GM12878 (cell line): ENCODE measurements around the gene ABI1. TPM values are rescaled to one million over a fixed set of nuclear protein-coding genes. Genes with fewer than 3 reads are reported as not detected.

Source experiments
- ATAC-seq: fragments of 200-7000 bp; cut with Tn5 transposase; 3 replicates; pipeline ENCODE4 v1.9.1; 2020; ENCODE audit warnings: mild to moderate bottlenecking, moderate library complexity
- BruUV-seq: library from RNA; stranded (reverse); fragments of 400-500 nt; replicated peaks from 2 replicates; lab custom pipeline; 2021; lab: Mats Ljungman, UMichigan
- CTCF ChIA-PET: fragments of 300-600 bp; sonication (Branson Sonifier 250); formaldehyde crosslinking; extraction: SDS; loops from one replicate; lab custom pipeline; 2021; ENCODE audit warnings: inconsistent platforms; lab: Yijun Ruan, JAX
- POLR2A ChIA-PET: fragments of 350-600 bp; formaldehyde crosslinking; extraction: SDS; loops from one replicate; lab custom pipeline; 2021; ENCODE audit warnings: inconsistent platforms; lab: Charles Lee
- RAD21 ChIA-PET: fragments of 300-600 bp; sonication (Branson Sonifier 250); formaldehyde crosslinking; loops from one replicate; lab custom pipeline; 2023; ENCODE audit warnings: antibody characterized with exemption; ENCODE audit not compliant: unreplicated experiment; lab: Charles Lee
- SMC1A ChIA-PET: fragments of 300-600 bp; sonication (Branson Sonifier 250); formaldehyde crosslinking; loops from one replicate; lab custom pipeline; 2023; ENCODE audit not compliant: unreplicated experiment, uncharacterized antibody; lab: Charles Lee
- DNase-seq: peaks from one replicate; pipeline ENCODE4 v3.0.0-alpha.2; 2011; ENCODE audit warnings: low read depth, low spot score
- FAIRE-seq: peaks from 3 replicates; lab custom pipeline; 2011; peaks lifted over from hg19 to GRCh38; lab: Jason Lieb, UNC
- H2AFZ ChIP-seq: 2 replicates; pipeline ENCODE4 v1.6.0; 2011; ENCODE audit warnings: low read depth, low read length, control low read depth; ENCODE audit not compliant: control insufficient read depth
- H3K27ac ChIP-seq: 2 replicates; pipeline ENCODE4 v1.5.1; 2011; ENCODE audit warnings: control low read depth; ENCODE audit not compliant: control insufficient read depth, insufficient read depth
- H3K27me3 ChIP-seq, 2 experiments: replicated peaks in 1 of 2; 2 replicates each; pipeline versions ENCODE4 v1.6.0 to v1.6.1; 2011; ENCODE audit warnings: low read length in 1 of 2; ENCODE audit not compliant: control insufficient read depth in 2 of 2, insufficient read depth in 2 of 2
- H3K36me3 ChIP-seq, 2 experiments: 2 replicates each; pipeline ENCODE4 v1.5.1; 2011; ENCODE audit warnings: low read length in 1 of 2; ENCODE audit not compliant: control insufficient read depth in 2 of 2, insufficient read depth in 2 of 2
- H3K4me1 ChIP-seq: 2 replicates; pipeline ENCODE4 v1.6.1; 2011; ENCODE audit warnings: mild to moderate bottlenecking, low read length, moderate library complexity, mixed read lengths; ENCODE audit not compliant: control insufficient read depth, insufficient read depth
- H3K4me2 ChIP-seq: 2 replicates; pipeline ENCODE4 v1.6.0; 2011; ENCODE audit warnings: control low read depth; ENCODE audit not compliant: control insufficient read depth, insufficient read depth
- H3K4me3 ChIP-seq: fragments of 200-600 bp; sonication (generic); 2 replicates; pipeline ENCODE4 v1.5.1; 2016
- H3K79me2 ChIP-seq: 2 replicates; pipeline ENCODE4 v1.6.0; 2011; ENCODE audit warnings: low read length; ENCODE audit not compliant: control insufficient read depth, insufficient read depth
- H3K9ac ChIP-seq: 2 replicates; pipeline ENCODE4 v1.8.0; 2011; ENCODE audit warnings: low read length, control low read depth, mixed read lengths; ENCODE audit not compliant: control insufficient read depth, insufficient read depth
- H3K9me3 ChIP-seq: replicated peaks from 3 replicates; pipeline ENCODE4 v1.5.1; 2011; ENCODE audit warnings: mild to moderate bottlenecking, low read length; ENCODE audit not compliant: control insufficient read depth, insufficient read depth
- H4K20me1 ChIP-seq: 2 replicates; pipeline ENCODE4 v1.6.0; 2011; ENCODE audit not compliant: control insufficient read depth, insufficient read depth
- CHD2 ChIP-seq: IDR thresholded peaks from 2 replicates; pipeline ENCODE4 v1.6.1; 2011; ENCODE audit warnings: low read depth, low read length, improper control_type of control experiment, borderline replicate concordance
- IKZF2 ChIP-seq, 2 experiments: fragments of 450-650 bp; IDR thresholded peaks; 2 replicates each; pipeline ENCODE4 v1.6.1; 2017; ENCODE audit warnings: mild to moderate bottlenecking in 2 of 2, moderate library complexity in 2 of 2
- JUND ChIP-seq: IDR thresholded peaks from 2 replicates; pipeline ENCODE4 v1.6.1; 2012; ENCODE audit warnings: low read depth, mild to moderate bottlenecking, low read length, improper control_type of control experiment, moderate library complexity
- MEF2B ChIP-seq: fragments of 450-650 bp; IDR thresholded peaks from 2 replicates; pipeline ENCODE4 v1.6.1; 2018; ENCODE audit warnings: mild to moderate bottlenecking, moderate library complexity; ENCODE audit not compliant: partially characterized antibody, poor library complexity, severe bottlenecking
- MTA2 ChIP-seq: fragments of 450-650 bp; IDR thresholded peaks from 2 replicates; pipeline ENCODE4 v1.6.1; 2016; ENCODE audit warnings: low read depth, mild to moderate bottlenecking, moderate library complexity
- NRF1 ChIP-seq: conservative IDR thresholded peaks from 2 replicates; pipeline ENCODE4 v1.6.1; 2011; ENCODE audit warnings: mild to moderate bottlenecking, low read depth, low read length, improper control_type of control experiment
- SMARCA5 ChIP-seq: fragments of 450-650 bp; IDR thresholded peaks from 2 replicates; pipeline ENCODE4 v1.6.1; 2017; ENCODE audit warnings: mild to moderate bottlenecking
- STAT1 ChIP-seq: fragments of 450-650 bp; conservative IDR thresholded peaks from 2 replicates; pipeline ENCODE4 v1.6.1; 2014; ENCODE audit warnings: antibody characterized with exemption, mild to moderate bottlenecking
- TCF7 ChIP-seq: IDR thresholded peaks from 2 replicates; pipeline ENCODE4 v1.6.1; 2014; ENCODE audit warnings: antibody characterized with exemption, borderline replicate concordance
- WGBS: methylation state at CpG from one replicate; pipeline ENCODE4 v1.1.6; 2016; ENCODE audit warnings: low lambda C conversion rate; ENCODE audit not compliant: insufficient replicate concordance, insufficient coverage; ENCODE audit errors: missing lambda C conversion rate; 5-methylcytosine and 5-hydroxymethylcytosine counted together
- in situ Hi-C: fragments of 300-500 bp; cut with MboI; formaldehyde crosslinking; loops from 9 replicates; pipeline ENCODE4 v1.14.3; 2018; ENCODE audit warnings: mixed read lengths
- intact Hi-C: fragments of 100-400 bp; cut with micrococcal nuclease; formaldehyde crosslinking; loops from one replicate; pipeline ENCODE4 v1.14.2; 2022; ENCODE audit not compliant: unreplicated experiment
- polyA plus RNA-seq, 11 experiments: library from polyadenylated mRNA; depleted of rRNA in 4 of 11; unstranded in 6 of 11; stranded (reverse) in 5 of 11; fragments of >200 nt; fragmentation: Nextera tagmentation in 4 of 11; fragmentation: Illumina TruSeq in 1 of 11; extraction: Ambion mirVana in 4 of 11; extraction: Trizol in 1 of 11; gene quantifications; 1 replicate in 1 of 11; 2 replicates in 10 of 11; pipeline versions ENCODE4 v1.2.1 to v1.2.3, GENCODE V29; 2011 to 2016; ENCODE audit warnings: inconsistent platforms in 2 of 11, missing spikeins in 2 of 11, low read depth in 1 of 11
- total RNA-seq, 4 experiments: library from RNA; depleted of rRNA in 3 of 4; stranded (reverse); fragments of >200 nt in 3 of 4; fragmentation: Illumina TruSeq in 1 of 4; extraction: Trizol in 1 of 4; gene quantifications; 2 replicates each; pipeline versions ENCODE4 v1.2.1 to v1.2.3, GENCODE V29; 2013 to 2021
- TF ChIP-seq, protein P1 (sequence below): fragments of 450-650 bp; IDR thresholded peaks from 2 replicates; pipeline ENCODE4 v1.6.1; 2016; ENCODE audit warnings: mild to moderate bottlenecking
- TF ChIP-seq, protein P2 (sequence below): IDR thresholded peaks from 2 replicates; pipeline ENCODE4 v1.6.1; 2011; ENCODE audit warnings: mild to moderate bottlenecking, low read depth, low read length, moderate library complexity; ENCODE audit not compliant: insufficient replicate concordance
- TF ChIP-seq, protein P3 (sequence below): fragments of 450-650 bp; IDR thresholded peaks from 2 replicates; pipeline ENCODE4 v1.6.1; 2018; ENCODE audit warnings: borderline replicate concordance, mild to moderate bottlenecking; ENCODE audit not compliant: partially characterized antibody

Gene ABI1
- total and polyA plus RNA-seq, 10 of the 15 experiments (the other 5 are each of a cell fraction or from before 2014, with no cell fraction given) = 31.2 to 73.2 (median 50.7) TPM

DNA sequence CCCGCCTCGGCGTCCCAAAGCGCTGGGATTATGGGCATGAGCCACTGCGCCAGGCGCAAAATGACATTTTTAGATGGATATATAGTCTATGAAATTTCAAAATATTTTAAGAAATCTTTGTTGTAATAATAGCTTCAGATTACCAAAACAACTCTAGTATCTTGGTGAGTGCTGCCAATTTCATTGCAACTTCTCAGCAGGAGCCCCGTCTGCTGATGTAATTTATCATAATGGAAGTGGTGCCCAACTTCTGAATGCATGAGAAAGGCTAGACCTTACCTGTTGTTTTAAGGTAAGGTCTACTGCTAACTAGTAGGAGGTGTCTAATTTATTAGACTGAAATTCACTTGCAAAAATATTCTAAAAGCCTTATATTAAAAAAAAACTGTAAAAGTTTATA is 143.3 kb downstream of the ABI1 start:
- Histone ChIP-seq H3K9me3 (no peaks in the 10 kb centered on the region), H3K79me2 (no peaks in the 10 kb centered on the region), H4K20me1 (no peaks in the 10 kb centered on the region), H3K4me3 (no peak overlapping the region), H3K27me3 (no peaks in the 10 kb centered on the region), H3K9ac (no peak overlapping the region), H3K4me1 (no peaks in the 10 kb centered on the region), H2AFZ (no peak overlapping the region), H3K36me3 (peaks cover 3 to 13% of the 10 kb centered on the region in 2 experiments), H3K4me2 (no peak overlapping the region), H3K27ac (no peak overlapping the region)
- no TSS peak for BruUV-seq
- ChIA-PET POLR2A (interaction anchor here (1.0 kb wide), 1 partner anchor 73 kb away, joined by 9 read pairs; no protein-coding TSS in a partner anchor), RAD21 (no interaction called here), CTCF (interaction anchor here (0.5 to 2.3 kb wide), 3 partner anchors 9 to 627 kb away, joined by 5 to 10 read pairs (median 5); no protein-coding TSS in a partner anchor), SMC1A (interaction anchor here (0.6 to 1.2 kb wide), 4 partner anchors 14 to 459 kb away, joined by 3 to 4 read pairs (median 3); no protein-coding TSS in a partner anchor)
- DNase-seq (no peak), ATAC-seq (no peak), FAIRE-seq (no peak)
- in situ Hi-C loops = no loop called here
- WGBS = 93% methylated on average over 7 of the region's 7 CpGs
- intact Hi-C loops = no loop called here
- TF ChIP-seq, protein P1, sequence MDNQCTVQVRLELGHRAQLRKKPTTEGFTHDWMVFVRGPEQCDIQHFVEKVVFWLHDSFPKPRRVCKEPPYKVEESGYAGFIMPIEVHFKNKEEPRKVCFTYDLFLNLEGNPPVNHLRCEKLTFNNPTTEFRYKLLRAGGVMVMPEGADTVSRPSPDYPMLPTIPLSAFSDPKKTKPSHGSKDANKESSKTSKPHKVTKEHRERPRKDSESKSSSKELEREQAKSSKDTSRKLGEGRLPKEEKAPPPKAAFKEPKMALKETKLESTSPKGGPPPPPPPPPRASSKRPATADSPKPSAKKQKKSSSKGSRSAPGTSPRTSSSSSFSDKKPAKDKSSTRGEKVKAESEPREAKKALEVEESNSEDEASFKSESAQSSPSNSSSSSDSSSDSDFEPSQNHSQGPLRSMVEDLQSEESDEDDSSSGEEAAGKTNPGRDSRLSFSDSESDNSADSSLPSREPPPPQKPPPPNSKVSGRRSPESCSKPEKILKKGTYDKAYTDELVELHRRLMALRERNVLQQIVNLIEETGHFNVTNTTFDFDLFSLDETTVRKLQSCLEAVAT = no peak
- TF ChIP-seq, protein P2, sequence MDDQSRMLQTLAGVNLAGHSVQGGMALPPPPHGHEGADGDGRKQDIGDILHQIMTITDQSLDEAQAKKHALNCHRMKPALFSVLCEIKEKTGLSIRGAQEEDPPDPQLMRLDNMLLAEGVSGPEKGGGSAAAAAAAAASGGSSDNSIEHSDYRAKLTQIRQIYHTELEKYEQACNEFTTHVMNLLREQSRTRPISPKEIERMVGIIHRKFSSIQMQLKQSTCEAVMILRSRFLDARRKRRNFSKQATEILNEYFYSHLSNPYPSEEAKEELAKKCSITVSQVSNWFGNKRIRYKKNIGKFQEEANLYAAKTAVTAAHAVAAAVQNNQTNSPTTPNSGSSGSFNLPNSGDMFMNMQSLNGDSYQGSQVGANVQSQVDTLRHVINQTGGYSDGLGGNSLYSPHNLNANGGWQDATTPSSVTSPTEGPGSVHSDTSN = no peak

DNA sequence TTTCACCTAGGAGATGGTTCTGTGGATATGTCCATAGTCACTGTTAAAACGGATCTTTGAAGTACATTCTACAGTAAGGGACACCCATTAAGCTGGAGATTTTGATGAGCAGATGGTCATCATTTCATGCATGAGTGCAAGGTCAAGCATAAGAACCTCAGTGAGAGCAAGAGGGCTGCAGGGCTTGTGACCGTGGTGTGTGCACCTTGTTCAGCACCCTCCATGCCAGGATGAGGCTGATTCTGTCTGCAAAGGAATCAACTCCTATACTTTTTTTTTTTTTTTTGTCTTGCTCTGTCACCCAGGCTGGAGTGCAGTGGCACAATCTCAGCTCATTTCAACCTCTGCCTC is 145.6 kb downstream of the ABI1 start:
- 96% methylated on average over 2 of the region's 2 CpGs for WGBS
- CTCF ChIA-PET = interaction anchor here (0.8 to 2.7 kb wide), 4 partner anchors 12 to 167 kb away, joined by 4 to 10 read pairs (median 6); partner anchors contain the start of gene ABI1
- POLR2A ChIA-PET = interaction anchor here (0.7 kb wide), 1 partner anchor 25 kb away, joined by 4 read pairs; no protein-coding TSS in a partner anchor
- Histone ChIP-seq H2AFZ (no peak overlapping the region), H3K27ac (no peak overlapping the region), H3K4me3 (no peak overlapping the region), H3K36me3 (peaks cover 8 to 13% of the 10 kb centered on the region in 2 experiments), H3K4me1 (no peaks in the 10 kb centered on the region), H3K27me3 (no peaks in the 10 kb centered on the region), H3K9me3 (no peaks in the 10 kb centered on the region), H3K79me2 (no peaks in the 10 kb centered on the region), H3K9ac (no peak overlapping the region), H3K4me2 (no peak overlapping the region), H4K20me1 (no peaks in the 10 kb centered on the region)
- SMC1A ChIA-PET = interaction anchor here (0.9 kb wide), 1 partner anchor 11 kb away, joined by 7 read pairs; no protein-coding TSS in a partner anchor
- ATAC-seq (no peak), DNase-seq (no peak), FAIRE-seq (no peak)
- intact Hi-C loops = no loop called here
- in situ Hi-C loops = no loop called here
- RAD21 ChIA-PET = interaction anchor here (1.2 kb wide), 1 partner anchor 167 kb away, joined by 4 read pairs; no protein-coding TSS in a partner anchor
- no TSS peak for BruUV-seq
- no peak for TF ChIP-seq STAT1
- no peak for TF ChIP-seq IKZF2 (IDR thresholded peaks at IDR 0.05)
- no peak for TF ChIP-seq JUND
- TF ChIP-seq CHD2 = no peak
- TF ChIP-seq NRF1 = no peak
- no peak for TF ChIP-seq SMARCA5
- no peak for TF ChIP-seq MEF2B
- TF ChIP-seq, protein P3, sequence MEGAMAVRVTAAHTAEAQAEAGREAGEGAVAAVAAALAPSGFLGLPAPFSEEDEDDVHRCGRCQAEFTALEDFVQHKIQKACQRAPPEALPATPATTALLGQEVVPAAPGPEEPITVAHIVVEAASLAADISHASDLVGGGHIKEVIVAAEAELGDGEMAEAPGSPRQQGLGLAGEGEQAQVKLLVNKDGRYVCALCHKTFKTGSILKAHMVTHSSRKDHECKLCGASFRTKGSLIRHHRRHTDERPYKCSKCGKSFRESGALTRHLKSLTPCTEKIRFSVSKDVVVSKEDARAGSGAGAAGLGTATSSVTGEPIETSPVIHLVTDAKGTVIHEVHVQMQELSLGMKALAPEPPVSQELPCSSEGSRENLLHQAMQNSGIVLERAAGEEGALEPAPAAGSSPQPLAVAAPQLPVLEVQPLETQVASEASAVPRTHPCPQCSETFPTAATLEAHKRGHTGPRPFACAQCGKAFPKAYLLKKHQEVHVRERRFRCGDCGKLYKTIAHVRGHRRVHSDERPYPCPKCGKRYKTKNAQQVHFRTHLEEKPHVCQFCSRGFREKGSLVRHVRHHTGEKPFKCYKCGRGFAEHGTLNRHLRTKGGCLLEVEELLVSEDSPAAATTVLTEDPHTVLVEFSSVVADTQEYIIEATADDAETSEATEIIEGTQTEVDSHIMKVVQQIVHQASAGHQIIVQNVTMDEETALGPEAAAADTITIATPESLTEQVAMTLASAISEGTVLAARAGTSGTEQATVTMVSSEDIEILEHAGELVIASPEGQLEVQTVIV = no peak
- TF ChIP-seq TCF7 = no peak
- TF ChIP-seq MTA2 = no peak
